Activated T-cell treated with anti-CD3 and anti-CD28 coated beads, Interleukin-2, amount 50 U/mL, for 24 hours (primary cell): ENCODE measurements around the gene ARID3A.
"Not testable (repeated sequence)": the region's sequence is repeated elsewhere in the genome, so short reads cannot be mapped to it uniquely, and the experiment has no call there.

Experiments used
- DNase-seq: peaks from one replicate; pipeline ENCODE4 v3.0.0-alpha.2; 2020
- H3K27ac Mint-ChIP-seq: 2 replicates; pipeline ENCODE4 v1.8.0; 2020; ENCODE audit warnings: mild to moderate bottlenecking, mixed read lengths
- H3K27me3 Mint-ChIP-seq: 2 replicates; pipeline ENCODE4 v1.8.0; 2020; ENCODE audit warnings: mixed read lengths
- H3K36me3 Mint-ChIP-seq: 2 replicates; pipeline ENCODE4 v1.8.0; 2020; ENCODE audit warnings: low read depth, mixed read lengths
- H3K4me1 Mint-ChIP-seq: 2 replicates; pipeline ENCODE4 v1.8.0; 2020; ENCODE audit warnings: low read depth, mixed read lengths
- H3K4me3 Mint-ChIP-seq: 2 replicates; pipeline ENCODE4 v1.8.0; 2020; ENCODE audit warnings: mild to moderate bottlenecking, moderate library complexity, mixed read lengths
- H3K9me3 Mint-ChIP-seq: 2 replicates; pipeline ENCODE4 v1.8.0; 2020; ENCODE audit warnings: mixed read lengths

The ARID3A gene, protein sequence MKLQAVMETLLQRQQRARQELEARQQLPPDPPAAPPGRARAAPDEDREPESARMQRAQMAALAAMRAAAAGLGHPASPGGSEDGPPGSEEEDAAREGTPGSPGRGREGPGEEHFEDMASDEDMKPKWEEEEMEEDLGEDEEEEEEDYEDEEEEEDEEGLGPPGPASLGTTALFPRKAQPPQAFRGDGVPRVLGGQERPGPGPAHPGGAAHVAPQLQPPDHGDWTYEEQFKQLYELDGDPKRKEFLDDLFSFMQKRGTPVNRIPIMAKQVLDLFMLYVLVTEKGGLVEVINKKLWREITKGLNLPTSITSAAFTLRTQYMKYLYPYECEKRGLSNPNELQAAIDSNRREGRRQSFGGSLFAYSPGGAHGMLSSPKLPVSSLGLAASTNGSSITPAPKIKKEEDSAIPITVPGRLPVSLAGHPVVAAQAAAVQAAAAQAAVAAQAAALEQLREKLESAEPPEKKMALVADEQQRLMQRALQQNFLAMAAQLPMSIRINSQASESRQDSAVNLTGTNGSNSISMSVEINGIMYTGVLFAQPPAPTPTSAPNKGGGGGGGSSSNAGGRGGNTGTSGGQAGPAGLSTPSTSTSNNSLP

DNA sequence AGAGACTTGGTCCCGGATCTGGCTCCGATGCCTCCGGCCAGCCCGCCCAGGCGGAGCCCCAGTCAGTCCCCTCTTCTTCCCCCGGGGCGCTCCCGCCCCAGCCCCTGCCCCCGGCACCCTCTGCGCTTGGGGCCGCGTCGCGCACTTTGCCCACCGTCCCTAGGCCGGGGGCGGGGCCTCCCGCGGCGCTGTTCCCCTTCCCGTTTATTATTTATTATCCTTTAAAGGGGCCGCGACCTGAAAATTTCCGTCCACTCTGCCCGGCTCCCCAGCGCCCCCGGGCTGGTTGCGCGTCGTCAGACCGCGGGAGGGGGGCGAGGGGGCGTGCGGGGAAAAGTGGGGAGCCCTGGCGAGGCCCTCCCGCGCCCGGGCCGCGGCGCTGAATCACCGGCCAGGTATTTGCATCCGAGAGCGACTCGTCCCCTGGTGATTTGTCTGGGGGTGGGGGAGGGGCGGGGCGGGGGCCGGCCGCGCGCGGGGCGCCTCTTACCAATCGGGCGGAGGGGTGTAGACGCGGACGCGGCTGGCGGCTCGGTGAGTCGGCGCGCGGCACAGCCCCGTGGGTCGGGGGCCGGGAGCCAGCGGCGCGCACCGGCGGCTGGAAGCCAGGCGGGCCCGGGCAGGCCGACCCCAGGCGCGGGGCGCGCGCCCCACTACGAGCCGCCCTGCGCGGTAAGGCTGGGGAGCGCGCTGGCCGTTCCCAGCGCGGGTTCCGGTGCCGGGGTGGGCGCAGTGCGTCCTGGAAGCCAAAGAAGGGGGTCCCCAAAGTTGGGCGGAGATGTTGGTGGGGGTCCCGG is at the start of gene ARID3A:
Gene ARID3A (plus strand): TSS at position 510 of the 797 bp plus-strand sequence. CDS start 3,494 bp downstream, outside the sequence.
- DNase-seq: peak; percentile 90
- peak within 1 kb of the TSS; percentile 77 for H3K4me3 Mint-ChIP-seq
- H3K27me3 Mint-ChIP-seq: no peaks in the 10 kb centered on the region
- H3K36me3 Mint-ChIP-seq: peaks cover 2% of the 10 kb centered on the region
- peak within 1 kb of the TSS; percentile 85 for H3K27ac Mint-ChIP-seq
- H3K9me3 Mint-ChIP-seq: no peaks in the 10 kb centered on the region
- peaks cover 18% of the 10 kb centered on the region for H3K4me1 Mint-ChIP-seq

- Mint-ChIP-seq H3K27ac (no peak overlapping the region), H3K4me3 (no peak overlapping the region), H3K9me3 (no peaks in the 10 kb centered on the region), H3K27me3 (no peaks in the 10 kb centered on the region), H3K36me3 (peaks cover 40% of the 10 kb centered on the region), H3K4me1 (peaks cover 10% of the 10 kb centered on the region)
- no peak for DNase-seq
Observed at GRCh38 chr19:876089-876488, 49.7 kb upstream of the ARID3A start.

DNA sequence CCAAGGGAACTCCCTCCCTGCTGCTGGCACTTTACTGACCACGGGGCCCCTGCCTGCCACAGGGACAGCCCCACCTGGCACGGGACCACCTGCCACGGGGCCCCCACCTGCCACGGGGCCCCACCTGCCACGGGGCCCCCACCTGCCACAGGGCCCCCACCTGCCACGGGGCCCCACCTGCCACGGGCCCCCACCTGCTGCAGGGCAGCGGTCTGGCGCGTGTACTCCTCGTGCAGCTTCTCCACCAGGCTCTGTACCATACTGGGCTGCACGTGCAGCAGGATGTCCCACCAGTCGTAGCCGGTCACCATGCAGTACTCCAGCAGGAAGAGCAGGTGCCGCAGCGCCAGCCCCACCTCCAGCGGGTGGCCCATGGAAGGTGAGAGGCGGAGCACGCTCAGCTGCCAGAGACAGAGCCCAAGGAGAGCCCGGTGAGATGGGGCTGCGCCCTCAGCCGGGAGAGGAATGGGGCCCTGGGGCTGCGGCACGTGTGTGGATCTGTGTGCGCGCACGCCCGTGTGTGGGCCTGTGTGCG is 49.0 kb upstream of the ARID3A start:
- Mint-ChIP-seq H3K27me3 (no peaks in the 10 kb centered on the region), H3K4me3 (no peak overlapping the region), H3K27ac (no peak overlapping the region), H3K4me1 (peaks cover 8% of the 10 kb centered on the region), H3K9me3 (no peaks in the 10 kb centered on the region), H3K36me3 (peaks cover 45% of the 10 kb centered on the region)
- no peak for DNase-seq

DNA sequence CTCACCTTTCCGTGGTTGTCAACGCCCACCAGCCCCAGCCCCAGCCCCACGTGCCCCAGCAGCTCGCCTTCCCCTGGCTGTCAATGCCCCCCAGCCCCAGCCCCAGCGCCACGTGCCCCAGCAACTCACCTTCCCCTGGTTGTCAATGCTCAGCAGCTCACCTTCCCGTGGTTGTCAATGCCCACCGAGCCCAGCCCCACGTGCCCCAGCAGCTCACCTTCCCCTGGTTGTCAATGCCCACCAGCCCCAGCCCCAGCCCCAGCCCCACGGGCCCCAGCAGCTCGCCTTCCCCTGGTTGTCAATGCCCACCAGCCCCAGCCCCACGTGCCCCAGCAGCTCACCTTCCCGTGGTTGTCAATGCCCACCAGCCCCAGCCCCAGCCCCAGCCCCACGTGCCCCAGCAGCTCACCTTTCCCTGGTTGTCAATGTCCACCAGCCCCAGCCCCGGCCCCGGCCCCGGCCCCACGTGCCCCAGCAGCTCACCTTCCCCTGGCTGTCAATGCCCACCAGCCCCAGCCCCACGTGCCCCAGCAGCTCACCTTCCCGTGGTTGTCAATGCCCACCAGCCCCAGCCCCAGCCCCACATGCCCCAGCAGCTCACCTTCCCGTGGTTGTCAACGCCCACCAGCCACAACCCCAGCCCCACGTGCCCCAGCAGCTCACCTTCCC is 47.7 kb upstream of the ARID3A start:
- not testable (repeated sequence) for H3K9me3 Mint-ChIP-seq, H3K27me3 Mint-ChIP-seq, H3K4me1 Mint-ChIP-seq, DNase-seq, H3K4me3 Mint-ChIP-seq, H3K27ac Mint-ChIP-seq
- peaks cover 57% of the 10 kb centered on the region for H3K36me3 Mint-ChIP-seq

GRCh38 chr19:878751-879561 is 46.9 kb upstream of the ARID3A start:
- not testable (repeated sequence) for DNase-seq, H3K27me3 Mint-ChIP-seq, H3K27ac Mint-ChIP-seq, H3K4me1 Mint-ChIP-seq, H3K9me3 Mint-ChIP-seq, H3K4me3 Mint-ChIP-seq
- H3K36me3 Mint-ChIP-seq: peaks cover 63% of the 10 kb centered on the region

DNA sequence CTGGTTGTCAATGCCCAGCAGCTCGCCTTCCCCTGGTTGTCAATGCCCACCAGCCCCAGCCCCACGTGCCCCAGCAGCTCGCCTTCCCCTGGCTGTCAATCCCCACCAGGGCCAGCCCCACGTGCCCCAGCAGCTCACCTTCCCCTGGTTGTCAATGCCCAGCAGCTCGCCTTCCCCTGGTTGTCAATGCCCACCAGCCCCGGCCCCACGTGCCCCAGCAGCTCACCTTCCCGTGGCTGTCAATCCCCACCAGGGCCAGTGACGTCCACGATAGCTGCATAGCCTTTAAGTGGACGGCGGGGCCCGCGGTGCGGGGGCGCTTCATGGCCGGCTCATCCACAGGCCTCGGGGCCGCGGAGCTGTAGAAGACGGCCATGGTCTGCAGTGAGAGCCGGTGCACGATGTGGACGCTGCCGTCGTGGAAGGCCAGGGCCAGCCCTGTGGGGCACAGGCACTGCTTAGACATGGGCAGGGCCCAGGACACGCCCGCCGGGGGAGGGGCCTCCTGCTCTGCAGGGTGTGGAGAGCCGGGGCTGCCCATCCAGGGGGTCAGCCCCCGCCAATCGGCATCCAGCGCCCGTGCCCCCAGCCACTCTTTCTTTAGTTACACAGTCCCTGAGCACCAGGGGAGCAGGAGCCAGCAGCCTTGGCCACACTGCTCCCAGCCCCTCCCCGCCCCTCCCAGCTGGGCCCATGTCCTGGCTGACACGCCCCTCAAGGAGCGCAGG is 46.0 kb upstream of the ARID3A start:
- Mint-ChIP-seq H3K27me3 (no peaks in the 10 kb centered on the region), H3K4me1 (no peaks in the 10 kb centered on the region), H3K4me3 (no peak overlapping the region), H3K27ac (no peak overlapping the region), H3K9me3 (no peaks in the 10 kb centered on the region), H3K36me3 (peaks cover 64% of the 10 kb centered on the region)
- DNase-seq: no peak

- no peaks in the 10 kb centered on the region for H3K9me3 Mint-ChIP-seq
- H3K4me1 Mint-ChIP-seq: no peaks in the 10 kb centered on the region
- no peaks in the 10 kb centered on the region for H3K27me3 Mint-ChIP-seq
- no peak overlapping the region for H3K4me3 Mint-ChIP-seq
- DNase-seq: no peak
- H3K27ac Mint-ChIP-seq: no peak overlapping the region
- H3K36me3 Mint-ChIP-seq: peaks cover 63% of the 10 kb centered on the region
Observed at GRCh38 chr19:881385-882071, 44.3 kb upstream of the ARID3A start.

DNA sequence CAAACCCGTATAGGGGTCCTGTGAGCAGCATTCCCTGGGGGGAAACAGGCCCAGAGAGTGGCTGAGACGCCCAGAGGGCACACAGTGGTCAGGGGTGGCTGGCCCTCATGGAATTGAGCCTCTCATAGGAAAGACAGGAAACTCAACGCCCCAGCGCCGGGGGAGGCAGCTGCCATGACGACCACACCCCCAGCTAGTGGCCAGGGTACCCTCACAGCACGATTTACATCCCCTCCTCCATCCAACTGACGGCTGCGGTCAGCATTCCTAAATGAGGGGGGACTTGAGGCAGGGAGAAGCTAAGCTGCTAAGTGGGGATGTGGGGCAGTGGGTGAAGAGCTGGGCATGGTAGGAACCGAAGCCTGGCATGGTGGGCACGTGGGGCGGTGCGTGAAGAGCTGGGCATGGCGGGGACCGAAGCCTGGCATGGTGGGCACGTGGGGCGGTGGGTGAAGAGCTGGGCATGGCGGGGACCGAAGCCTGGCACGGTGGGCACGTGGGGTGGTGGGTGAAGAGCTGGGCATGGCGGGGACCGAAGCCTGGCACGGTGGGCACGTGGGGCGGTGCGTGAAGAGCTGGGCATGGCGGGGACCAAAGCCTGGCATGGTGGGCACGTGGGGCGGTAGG is 42.9 kb upstream of the ARID3A start:
- H3K9me3 Mint-ChIP-seq: no peaks in the 10 kb centered on the region
- H3K27me3 Mint-ChIP-seq: no peaks in the 10 kb centered on the region
- no peak for DNase-seq
- H3K36me3 Mint-ChIP-seq: peaks cover 68% of the 10 kb centered on the region
- H3K4me1 Mint-ChIP-seq: no peaks in the 10 kb centered on the region
- H3K27ac Mint-ChIP-seq: no peak overlapping the region
- H3K4me3 Mint-ChIP-seq: no peak overlapping the region

GRCh38 chr19:883661-884211 is 42.1 kb upstream of the ARID3A start:
- Mint-ChIP-seq H3K9me3 (no peaks in the 10 kb centered on the region), H3K4me1 (peaks cover 4% of the 10 kb centered on the region), H3K4me3 (no peak overlapping the region), H3K27ac (no peak overlapping the region), H3K36me3 (peaks cover 72% of the 10 kb centered on the region), H3K27me3 (no peaks in the 10 kb centered on the region)
- no peak for DNase-seq

GRCh38 chr19:884420-885211 is 41.2 kb upstream of the ARID3A start:
- Mint-ChIP-seq H3K4me1 (peaks cover 5% of the 10 kb centered on the region), H3K4me3 (no peak overlapping the region), H3K27me3 (no peaks in the 10 kb centered on the region), H3K36me3 (peaks cover 74% of the 10 kb centered on the region), H3K27ac (no peak overlapping the region), H3K9me3 (no peaks in the 10 kb centered on the region)
- no peak for DNase-seq

DNA sequence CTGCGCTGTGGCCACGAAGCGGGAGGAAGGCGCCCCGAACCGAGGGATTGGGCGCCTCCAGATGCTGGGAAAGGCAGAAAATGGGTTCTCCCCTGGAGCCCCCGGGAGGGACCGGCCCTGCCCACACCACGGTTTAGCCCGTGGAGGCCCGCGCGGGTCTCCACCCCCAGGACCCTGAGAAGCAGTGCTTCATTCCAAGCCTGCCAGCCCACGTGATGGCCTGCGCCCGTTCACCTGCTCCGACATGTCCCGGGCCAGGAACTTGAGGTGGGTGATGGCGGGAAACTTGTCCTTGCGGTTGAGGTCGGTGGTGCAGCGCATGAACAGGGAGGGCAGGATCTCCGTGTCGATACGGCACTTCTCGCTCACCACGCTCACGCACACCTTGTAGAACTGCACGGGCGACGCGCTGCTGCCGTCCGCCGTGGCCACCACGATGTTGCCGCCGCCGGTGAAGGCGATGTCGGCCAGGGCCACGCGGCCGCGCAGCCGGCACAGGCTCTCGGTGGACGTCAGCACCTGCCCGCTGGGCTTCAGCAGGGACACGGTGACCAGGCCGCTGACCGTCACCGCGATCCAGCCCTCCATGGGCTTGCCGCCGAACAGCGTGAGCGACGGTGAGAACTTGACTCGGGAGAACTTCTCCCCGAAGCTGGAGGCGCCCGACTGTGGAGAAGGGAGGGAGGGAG is 40.2 kb upstream of the ARID3A start:
- Mint-ChIP-seq H3K4me3 (no peak overlapping the region), H3K4me1 (peaks cover 5% of the 10 kb centered on the region), H3K27ac (no peak overlapping the region), H3K9me3 (no peaks in the 10 kb centered on the region), H3K36me3 (peaks cover 78% of the 10 kb centered on the region), H3K27me3 (no peaks in the 10 kb centered on the region)
- no peak for DNase-seq
